ENCODE results near the gene ACSL1. TPM values are rescaled to one million over a fixed set of nuclear protein-coding genes. Genes with fewer than 3 reads are reported as not detected.

Gene ACSL1
- total and polyA plus RNA-seq, 8 donors = 18.5 to 270 (median 26.4) TPM

DNA sequence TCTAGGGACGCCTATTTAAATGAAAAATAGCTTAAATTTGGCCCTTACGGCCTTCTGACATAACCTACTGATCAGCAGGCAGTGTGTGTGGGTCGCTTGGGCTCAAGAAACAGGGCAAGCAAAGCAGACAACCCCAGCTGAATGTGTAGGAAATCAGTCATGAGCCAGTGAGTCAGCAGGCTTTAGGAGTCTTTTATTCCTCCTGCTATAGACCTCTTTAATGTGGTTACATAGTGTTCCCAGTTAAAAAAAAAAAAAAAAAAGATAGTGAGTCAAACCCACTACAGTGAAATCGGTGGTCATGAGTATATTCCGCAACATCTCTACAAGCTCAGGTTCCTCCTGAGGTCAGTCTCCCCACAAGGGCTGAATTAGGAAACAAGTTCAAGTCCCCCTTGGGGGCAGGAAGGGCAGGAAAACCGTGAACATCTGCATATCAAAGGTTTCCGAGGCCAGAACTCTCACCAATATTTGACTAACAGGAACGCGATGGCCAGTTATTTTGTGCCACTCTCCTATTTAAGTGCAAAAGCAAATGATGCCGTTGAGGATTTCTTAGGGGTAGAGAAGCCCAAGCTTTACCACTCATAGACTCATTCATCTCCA lies 32.7 kb downstream of the ACSL1 start:
- Histone ChIP-seq H3K4me3 (no peak overlapping the region), H3K27me3 (no peaks in the 10 kb centered on the region), H3K36me3 (peaks cover 0 to 59% of the 10 kb centered on the region in 2 donors), H3K27ac (peak overlapping the region; percentile 17 to 77), H3K4me1 (peaks cover 5 to 74% of the 10 kb centered on the region in 2 donors), H3K9me3 (no peaks in the 10 kb centered on the region)
- DNase-seq (peak in 1 of 4 donors; percentile 73), ATAC-seq (peak; percentile 82)
- intact Hi-C loops (cut with DNase I) = no loop called here
- TF ChIP-seq, protein P1, sequence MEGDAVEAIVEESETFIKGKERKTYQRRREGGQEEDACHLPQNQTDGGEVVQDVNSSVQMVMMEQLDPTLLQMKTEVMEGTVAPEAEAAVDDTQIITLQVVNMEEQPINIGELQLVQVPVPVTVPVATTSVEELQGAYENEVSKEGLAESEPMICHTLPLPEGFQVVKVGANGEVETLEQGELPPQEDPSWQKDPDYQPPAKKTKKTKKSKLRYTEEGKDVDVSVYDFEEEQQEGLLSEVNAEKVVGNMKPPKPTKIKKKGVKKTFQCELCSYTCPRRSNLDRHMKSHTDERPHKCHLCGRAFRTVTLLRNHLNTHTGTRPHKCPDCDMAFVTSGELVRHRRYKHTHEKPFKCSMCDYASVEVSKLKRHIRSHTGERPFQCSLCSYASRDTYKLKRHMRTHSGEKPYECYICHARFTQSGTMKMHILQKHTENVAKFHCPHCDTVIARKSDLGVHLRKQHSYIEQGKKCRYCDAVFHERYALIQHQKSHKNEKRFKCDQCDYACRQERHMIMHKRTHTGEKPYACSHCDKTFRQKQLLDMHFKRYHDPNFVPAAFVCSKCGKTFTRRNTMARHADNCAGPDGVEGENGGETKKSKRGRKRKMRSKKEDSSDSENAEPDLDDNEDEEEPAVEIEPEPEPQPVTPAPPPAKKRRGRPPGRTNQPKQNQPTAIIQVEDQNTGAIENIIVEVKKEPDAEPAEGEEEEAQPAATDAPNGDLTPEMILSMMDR (IDR thresholded peaks at IDR 0.05) = no peak

DNA sequence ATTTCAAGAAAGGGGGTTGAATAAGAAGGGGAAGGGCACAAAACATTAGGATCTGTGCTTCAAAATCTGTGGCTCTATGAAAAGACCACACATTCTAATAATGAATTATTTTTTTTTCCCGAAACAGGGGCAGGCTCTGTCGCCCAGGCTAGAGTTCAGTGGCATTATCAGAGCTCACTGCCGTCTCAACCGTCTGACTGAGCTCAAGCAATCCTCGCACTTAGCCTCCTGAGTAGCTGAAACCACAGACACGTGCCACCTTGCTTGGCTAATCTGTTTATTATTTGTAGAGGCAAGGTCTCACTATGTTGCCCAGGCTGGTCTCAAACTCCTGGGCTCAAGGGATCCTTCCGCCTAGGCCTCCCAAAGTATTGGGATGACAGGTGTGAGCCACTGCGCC lies 33.4 kb downstream of the ACSL1 start:
- intact Hi-C loops (cut with DNase I) = no loop called here
- DNase-seq = no peak
- peak overlapping the region; percentile 17 to 77 for H3K27ac ChIP-seq

DNA sequence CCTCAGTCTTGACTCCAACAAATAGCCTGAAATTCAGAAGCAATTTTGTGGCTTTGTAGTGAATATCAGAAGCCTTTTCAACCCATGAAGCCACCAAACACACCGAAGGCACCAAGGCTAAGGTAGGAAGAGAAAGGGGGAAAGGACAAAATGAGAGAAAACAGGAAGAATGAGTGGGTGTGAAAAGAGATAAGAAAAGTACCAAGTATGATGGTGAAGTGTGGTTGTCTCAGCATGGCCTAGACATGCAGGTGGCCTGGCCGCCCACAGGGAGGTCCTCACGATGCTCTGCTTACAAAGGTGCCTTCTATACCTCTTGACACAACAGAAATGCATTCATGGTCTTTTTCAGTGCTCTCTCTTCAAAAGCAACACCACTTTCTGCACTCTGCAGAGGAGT lies 34.9 kb downstream of the ACSL1 start:
- Histone ChIP-seq H3K36me3 (peaks cover 0 to 59% of the 10 kb centered on the region in 2 donors), H3K9me3 (no peaks in the 10 kb centered on the region), H3K4me1 (peaks cover 5 to 61% of the 10 kb centered on the region in 2 donors), H3K27me3 (no peaks in the 10 kb centered on the region), H3K4me3 (no peak overlapping the region), H3K27ac (peak overlapping the region in 1 of 2 donors; percentile 55)
- no peak for DNase-seq
- ATAC-seq = no peak
- TF ChIP-seq, protein P1 (IDR thresholded peaks at IDR 0.05) = no peak
- intact Hi-C loops (cut with DNase I) = no loop called here

More for the DNA sequence above, 33.4 kb downstream of the ACSL1 start:
- Histone ChIP-seq H3K9me3 (no peaks in the 10 kb centered on the region), H3K36me3 (peaks cover 0 to 59% of the 10 kb centered on the region in 2 donors), H3K4me1 (peaks cover 5 to 69% of the 10 kb centered on the region in 2 donors), H3K27me3 (no peaks in the 10 kb centered on the region), H3K4me3 (no peak overlapping the region)
- no peak for ATAC-seq
- TF ChIP-seq, protein P1 (IDR thresholded peaks at IDR 0.05) = no peak

DNA sequence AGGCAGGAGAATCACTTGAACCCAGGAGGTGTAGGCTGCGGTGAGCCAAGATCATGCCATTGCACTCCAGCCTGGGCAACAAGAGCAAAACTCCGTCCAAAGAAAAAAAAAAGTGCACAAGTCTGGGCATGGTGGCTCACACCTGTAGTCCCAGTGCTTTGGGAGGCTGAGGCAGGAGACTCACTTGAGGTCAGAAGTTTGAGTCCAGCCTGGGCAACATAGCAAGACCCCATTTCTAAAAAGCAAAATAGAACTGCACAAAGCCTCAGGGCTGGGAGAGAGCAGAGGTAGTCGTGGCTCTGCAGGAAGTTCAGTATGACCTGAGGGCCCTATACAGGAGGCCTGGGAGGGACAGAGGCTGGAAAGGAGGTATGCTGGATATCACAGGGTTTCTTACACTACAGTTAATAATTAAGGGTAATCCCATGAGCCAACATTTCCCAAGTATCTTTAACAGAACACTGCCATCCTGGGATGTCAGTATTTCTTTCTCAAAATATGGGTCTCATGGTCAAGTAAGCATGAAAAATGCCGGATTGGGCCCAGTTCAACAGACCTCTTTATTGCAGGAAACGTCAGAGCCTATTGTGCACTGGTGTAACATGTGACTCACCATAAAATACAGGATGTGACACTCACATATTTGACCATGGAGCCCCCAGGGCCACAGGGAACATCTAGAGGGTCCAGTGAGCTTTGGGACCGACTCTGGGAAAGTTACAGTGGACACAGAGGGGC lies 37.8 kb downstream of the ACSL1 start:
- Histone ChIP-seq H3K36me3 (peaks cover 0 to 77% of the 10 kb centered on the region in 2 donors), H3K4me3 (no peak overlapping the region), H3K27ac (no peak overlapping the region), H3K9me3 (no peaks in the 10 kb centered on the region), H3K27me3 (no peaks in the 10 kb centered on the region), H3K4me1 (peaks cover 0 to 45% of the 10 kb centered on the region in 2 donors)
- no peak for ATAC-seq
- no peak for DNase-seq
- intact Hi-C loops (cut with DNase I) = no loop called here
- TF ChIP-seq, protein P1 (IDR thresholded peaks at IDR 0.05) = no peak

DNA sequence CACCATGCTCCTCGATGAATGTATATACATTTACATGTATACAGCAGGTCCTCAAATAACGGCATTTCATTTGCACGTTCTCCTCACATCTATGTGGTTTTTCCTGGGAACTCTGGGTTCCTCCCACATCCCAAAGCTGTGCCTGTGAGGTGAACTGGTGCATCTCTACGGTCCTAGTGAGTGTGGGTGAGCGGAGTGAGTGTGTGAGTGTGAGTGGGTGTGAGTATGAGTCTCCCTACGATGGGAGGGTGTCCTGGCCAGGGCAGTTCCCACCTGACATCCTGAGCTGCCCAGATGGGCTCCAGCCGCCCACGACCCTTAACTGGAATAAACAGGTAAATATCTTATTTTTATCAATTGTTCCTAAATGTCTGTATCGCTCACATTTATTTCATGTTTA lies 40.0 kb downstream of the ACSL1 start:
- TF ChIP-seq, protein P1 (IDR thresholded peaks at IDR 0.05) = no peak
- H3K4me1 ChIP-seq = peaks cover 0 to 33% of the 10 kb centered on the region in 2 donors
- H3K36me3 ChIP-seq = peaks cover 0 to 91% of the 10 kb centered on the region in 2 donors

More for the DNA sequence above, 40.0 kb downstream of the ACSL1 start:
- Histone ChIP-seq H3K27me3 (no peaks in the 10 kb centered on the region), H3K4me3 (no peak overlapping the region), H3K27ac (no peak overlapping the region), H3K9me3 (no peaks in the 10 kb centered on the region)
- intact Hi-C loops (cut with DNase I) = no loop called here
- ATAC-seq (no peak), DNase-seq (no peak)
